HepG2 (cell line): ENCODE data around the gene GJC2. TPM values are rescaled to one million over a fixed set of nuclear protein-coding genes. Genes with fewer than 3 reads are reported as not detected.

Experiments used
- CBX1 ChIP-seq: IDR thresholded peaks from one replicate; pipeline ENCODE4 v1.6.1; 2016; ENCODE audit warnings: antibody characterized with exemption, low read depth
- CCDC6 ChIP-seq: sonication (generic); formaldehyde crosslinking; IDR thresholded peaks from 2 replicates; pipeline ENCODE4 v1.8.1; 2022; ENCODE audit warnings: mild to moderate bottlenecking, missing genetic modification reagents, moderate library complexity
- HMG20A ChIP-seq: IDR thresholded peaks from 2 replicates; pipeline ENCODE4 v1.6.1; 2016; ENCODE audit warnings: borderline replicate concordance
- KDM4B ChIP-seq: sonication (generic); formaldehyde crosslinking; IDR thresholded peaks from 2 replicates; pipeline ENCODE4 v1.4.0; 2020; ENCODE audit warnings: missing genetic modification reagents
- MEIS1 ChIP-seq: sonication (generic); formaldehyde crosslinking; IDR thresholded peaks from 2 replicates; pipeline ENCODE4 v1.9.0; 2021; ENCODE audit warnings: mild to moderate bottlenecking, missing genetic modification reagents, moderate library complexity, borderline replicate concordance
- MIER2 ChIP-seq: IDR thresholded peaks from 2 replicates; pipeline ENCODE4 v1.6.1; 2016; ENCODE audit warnings: missing biosample characterization, missing genetic modification reagents
- NCOA2 ChIP-seq: sonication (generic); formaldehyde crosslinking; IDR thresholded peaks from 2 replicates; pipeline ENCODE4 v1.8.0; 2022; ENCODE audit warnings: inconsistent platforms
- PAX8 ChIP-seq: sonication (generic); formaldehyde crosslinking; IDR thresholded peaks from 2 replicates; pipeline ENCODE4 v1.8.0; 2022; ENCODE audit warnings: mild to moderate bottlenecking, missing genetic modification reagents, borderline replicate concordance
- PHF21A ChIP-seq: sonication (generic); formaldehyde crosslinking; IDR thresholded peaks from 2 replicates; pipeline ENCODE4 v1.5.0; 2020; ENCODE audit warnings: mild to moderate bottlenecking, missing genetic modification reagents
- POLR2AphosphoS5 ChIP-seq: IDR thresholded peaks from 2 replicates; pipeline ENCODE4 v1.6.1; 2012; ENCODE audit warnings: low read depth, low read length
- SAFB2 ChIP-seq: sonication (generic); formaldehyde crosslinking; IDR thresholded peaks from 2 replicates; pipeline ENCODE4 v1.5.1; 2020; ENCODE audit warnings: missing genetic modification reagents, low read depth, mild to moderate bottlenecking, borderline replicate concordance
- SMAD3 ChIP-seq: sonication (generic); formaldehyde crosslinking; IDR thresholded peaks from 2 replicates; pipeline ENCODE4 v1.4.0; 2020; ENCODE audit warnings: missing genetic modification reagents
- SMARCC2 ChIP-seq: fragments of 450-650 bp; IDR thresholded peaks from 2 replicates; pipeline ENCODE4 v1.6.1; 2017; ENCODE audit warnings: antibody characterized with exemption, mild to moderate bottlenecking
- YEATS2 ChIP-seq: sonication (generic); formaldehyde crosslinking; IDR thresholded peaks from 2 replicates; pipeline ENCODE4 v1.4.0; 2020; ENCODE audit warnings: missing genetic modification reagents, borderline replicate concordance
- ZFP82 ChIP-seq: sonication (generic); formaldehyde crosslinking; IDR thresholded peaks from 2 replicates; pipeline ENCODE4 v1.5.1; 2020; ENCODE audit warnings: mild to moderate bottlenecking, missing genetic modification reagents, borderline replicate concordance
- ZMYM4 ChIP-seq: sonication (generic); formaldehyde crosslinking; IDR thresholded peaks from 2 replicates; pipeline ENCODE4 v1.8.1; 2023; ENCODE audit warnings: mild to moderate bottlenecking, missing genetic modification reagents
- ZNF136 ChIP-seq: sonication (generic); formaldehyde crosslinking; IDR thresholded peaks from 2 replicates; pipeline ENCODE4 v1.8.1; 2022; ENCODE audit warnings: low read depth, mild to moderate bottlenecking, moderate library complexity, missing genetic modification reagents
- ZNF143 ChIP-seq: sonication (generic); formaldehyde crosslinking; IDR thresholded peaks from 2 replicates; pipeline ENCODE4 v1.4.0; 2020; ENCODE audit warnings: missing genetic modification reagents
- ZNF205 ChIP-seq: IDR thresholded peaks from 2 replicates; pipeline ENCODE4 v1.6.1; 2018; ENCODE audit warnings: missing biosample characterization, missing genetic modification reagents
- ZNF367 ChIP-seq: sonication (generic); formaldehyde crosslinking; IDR thresholded peaks from 2 replicates; pipeline ENCODE4 v1.4.0; 2020; ENCODE audit warnings: missing genetic modification reagents, borderline replicate concordance
- ZNF501 ChIP-seq: sonication (generic); formaldehyde crosslinking; IDR thresholded peaks from 2 replicates; pipeline ENCODE4 v1.5.1; 2020; ENCODE audit warnings: mild to moderate bottlenecking, moderate library complexity, missing genetic modification reagents
- ZSCAN29 ChIP-seq: sonication (generic); formaldehyde crosslinking; conservative IDR thresholded peaks from 2 replicates; pipeline ENCODE4 v1.4.0; 2020; ENCODE audit warnings: mild to moderate bottlenecking, missing genetic modification reagents
- polyA plus RNA-seq, 8 experiments: library from polyadenylated mRNA; depleted of rRNA in 3 of 8; stranded (reverse) in 7 of 8; unstranded in 1 of 8; fragments of >200 nt; fragmentation: Illumina TruSeq in 4 of 8; extraction: Trizol in 4 of 8; gene quantifications; 2 replicates each; pipeline versions ENCODE4 v1.2.1 to v1.2.3, GENCODE V29; 2011 to 2016; ENCODE audit warnings: low read depth in 4 of 8, missing spikeins in 1 of 8, mixed read lengths in 1 of 8; ENCODE audit not compliant: insufficient read depth in 1 of 8
- total RNA-seq, 5 experiments: library from RNA; depleted of rRNA; stranded (reverse); fragments of >200 nt; fragmentation: Illumina TruSeq; extraction: Trizol; gene quantifications; 2 replicates each; pipeline ENCODE4 v1.2.3, GENCODE V29; 2016; ENCODE audit warnings: low read depth in 1 of 5
- TF ChIP-seq, protein P1 (sequence below): sonication (generic); formaldehyde crosslinking; IDR thresholded peaks from 2 replicates; pipeline ENCODE4 v1.4.0; 2020; ENCODE audit warnings: mild to moderate bottlenecking, missing genetic modification reagents, borderline replicate concordance
- TF ChIP-seq, protein P2 (sequence below): sonication (generic); formaldehyde crosslinking; conservative IDR thresholded peaks from 2 replicates; pipeline ENCODE4 v1.8.1; 2023; ENCODE audit warnings: missing genetic modification reagents
- TF ChIP-seq, protein P3 (sequence below): sonication (generic); formaldehyde crosslinking; IDR thresholded peaks from 2 replicates; pipeline ENCODE4 v1.8.1; 2023; ENCODE audit warnings: mild to moderate bottlenecking, moderate library complexity, missing genetic modification reagents

The GJC2 gene
- total and polyA plus RNA-seq, 2 of the 13 experiments (the other 11 are each of a cell fraction or from before 2014, with no cell fraction given) = 1.6 to 3.8 TPM

DNA sequence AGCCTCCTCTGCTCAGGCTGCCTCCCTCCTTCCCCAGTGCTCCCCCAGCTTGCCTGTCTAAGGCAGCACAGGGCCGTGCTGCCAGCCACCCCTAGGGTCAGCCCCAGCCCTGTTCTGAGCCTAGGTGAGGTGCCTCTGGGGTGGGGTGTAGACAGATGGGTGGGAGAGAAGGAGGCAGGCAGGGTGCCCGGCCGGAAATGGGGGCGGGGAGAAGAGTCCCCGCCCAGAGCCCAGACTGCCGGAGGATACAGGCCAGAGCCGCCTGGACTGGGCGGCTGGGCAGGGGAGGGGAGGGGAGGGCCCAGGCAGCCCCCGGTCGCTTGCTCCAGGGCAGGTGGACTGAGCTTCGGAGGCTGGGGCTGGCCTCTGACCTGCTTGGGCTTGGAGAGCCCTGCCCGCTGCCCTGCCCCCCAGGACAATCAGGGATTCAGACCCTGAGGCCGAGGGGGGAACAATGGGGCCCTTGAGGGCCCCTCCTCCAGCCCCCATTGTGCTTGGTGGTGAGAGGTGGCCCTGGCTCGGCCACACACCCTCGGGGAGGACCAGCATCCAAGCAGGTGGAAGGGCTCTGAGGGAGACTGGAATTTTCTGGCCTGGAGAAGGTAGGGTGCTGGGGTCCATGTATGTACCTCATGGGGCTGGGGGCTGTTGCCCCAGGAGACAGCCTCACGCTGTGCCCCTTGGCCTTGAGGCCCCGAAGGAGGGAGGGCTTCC, at the start of gene GJC2 (continued):
- TF ChIP-seq, protein P1, sequence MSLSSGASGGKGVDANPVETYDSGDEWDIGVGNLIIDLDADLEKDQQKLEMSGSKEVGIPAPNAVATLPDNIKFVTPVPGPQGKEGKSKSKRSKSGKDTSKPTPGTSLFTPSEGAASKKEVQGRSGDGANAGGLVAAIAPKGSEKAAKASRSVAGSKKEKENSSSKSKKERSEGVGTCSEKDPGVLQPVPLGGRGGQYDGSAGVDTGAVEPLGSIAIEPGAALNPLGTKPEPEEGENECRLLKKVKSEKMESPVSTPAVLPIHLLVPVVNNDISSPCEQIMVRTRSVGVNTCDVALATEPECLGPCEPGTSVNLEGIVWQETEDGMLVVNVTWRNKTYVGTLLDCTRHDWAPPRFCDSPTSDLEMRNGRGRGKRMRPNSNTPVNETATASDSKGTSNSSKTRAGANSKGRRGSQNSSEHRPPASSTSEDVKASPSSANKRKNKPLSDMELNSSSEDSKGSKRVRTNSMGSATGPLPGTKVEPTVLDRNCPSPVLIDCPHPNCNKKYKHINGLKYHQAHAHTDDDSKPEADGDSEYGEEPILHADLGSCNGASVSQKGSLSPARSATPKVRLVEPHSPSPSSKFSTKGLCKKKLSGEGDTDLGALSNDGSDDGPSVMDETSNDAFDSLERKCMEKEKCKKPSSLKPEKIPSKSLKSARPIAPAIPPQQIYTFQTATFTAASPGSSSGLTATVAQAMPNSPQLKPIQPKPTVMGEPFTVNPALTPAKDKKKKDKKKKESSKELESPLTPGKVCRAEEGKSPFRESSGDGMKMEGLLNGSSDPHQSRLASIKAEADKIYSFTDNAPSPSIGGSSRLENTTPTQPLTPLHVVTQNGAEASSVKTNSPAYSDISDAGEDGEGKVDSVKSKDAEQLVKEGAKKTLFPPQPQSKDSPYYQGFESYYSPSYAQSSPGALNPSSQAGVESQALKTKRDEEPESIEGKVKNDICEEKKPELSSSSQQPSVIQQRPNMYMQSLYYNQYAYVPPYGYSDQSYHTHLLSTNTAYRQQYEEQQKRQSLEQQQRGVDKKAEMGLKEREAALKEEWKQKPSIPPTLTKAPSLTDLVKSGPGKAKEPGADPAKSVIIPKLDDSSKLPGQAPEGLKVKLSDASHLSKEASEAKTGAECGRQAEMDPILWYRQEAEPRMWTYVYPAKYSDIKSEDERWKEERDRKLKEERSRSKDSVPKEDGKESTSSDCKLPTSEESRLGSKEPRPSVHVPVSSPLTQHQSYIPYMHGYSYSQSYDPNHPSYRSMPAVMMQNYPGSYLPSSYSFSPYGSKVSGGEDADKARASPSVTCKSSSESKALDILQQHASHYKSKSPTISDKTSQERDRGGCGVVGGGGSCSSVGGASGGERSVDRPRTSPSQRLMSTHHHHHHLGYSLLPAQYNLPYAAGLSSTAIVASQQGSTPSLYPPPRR (CRISPR knock-in tag) = no peak
- TF ChIP-seq PHF21A (CRISPR knock-in tag) = peak; percentile 79
- TF ChIP-seq SMARCC2 = no peak
- peak; percentile 37; the same call in 1 of the 2 replicates for TF ChIP-seq YEATS2 (CRISPR knock-in tag)
- no peak for TF ChIP-seq SMAD3
- TF ChIP-seq PAX8 (CRISPR knock-in tag) = no peak; the same call in 1 of the 2 replicates
- no peak for TF ChIP-seq HMG20A (CRISPR knock-in tag)
- TF ChIP-seq ZNF501 (CRISPR knock-in tag) = 0 out of 2 replicates have a peak, but pooled peaks have one; percentile 60
- no peak for TF ChIP-seq ZNF205 (CRISPR knock-in tag)
- no peak for TF ChIP-seq NCOA2
- peak; percentile 76; the same call in 1 of the 2 replicates for TF ChIP-seq ZFP82 (CRISPR knock-in tag)
- TF ChIP-seq SAFB2 (CRISPR knock-in tag) = no peak
- TF ChIP-seq, protein P2, sequence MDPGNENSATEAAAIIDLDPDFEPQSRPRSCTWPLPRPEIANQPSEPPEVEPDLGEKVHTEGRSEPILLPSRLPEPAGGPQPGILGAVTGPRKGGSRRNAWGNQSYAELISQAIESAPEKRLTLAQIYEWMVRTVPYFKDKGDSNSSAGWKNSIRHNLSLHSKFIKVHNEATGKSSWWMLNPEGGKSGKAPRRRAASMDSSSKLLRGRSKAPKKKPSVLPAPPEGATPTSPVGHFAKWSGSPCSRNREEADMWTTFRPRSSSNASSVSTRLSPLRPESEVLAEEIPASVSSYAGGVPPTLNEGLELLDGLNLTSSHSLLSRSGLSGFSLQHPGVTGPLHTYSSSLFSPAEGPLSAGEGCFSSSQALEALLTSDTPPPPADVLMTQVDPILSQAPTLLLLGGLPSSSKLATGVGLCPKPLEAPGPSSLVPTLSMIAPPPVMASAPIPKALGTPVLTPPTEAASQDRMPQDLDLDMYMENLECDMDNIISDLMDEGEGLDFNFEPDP = no peak
- TF ChIP-seq, protein P3, sequence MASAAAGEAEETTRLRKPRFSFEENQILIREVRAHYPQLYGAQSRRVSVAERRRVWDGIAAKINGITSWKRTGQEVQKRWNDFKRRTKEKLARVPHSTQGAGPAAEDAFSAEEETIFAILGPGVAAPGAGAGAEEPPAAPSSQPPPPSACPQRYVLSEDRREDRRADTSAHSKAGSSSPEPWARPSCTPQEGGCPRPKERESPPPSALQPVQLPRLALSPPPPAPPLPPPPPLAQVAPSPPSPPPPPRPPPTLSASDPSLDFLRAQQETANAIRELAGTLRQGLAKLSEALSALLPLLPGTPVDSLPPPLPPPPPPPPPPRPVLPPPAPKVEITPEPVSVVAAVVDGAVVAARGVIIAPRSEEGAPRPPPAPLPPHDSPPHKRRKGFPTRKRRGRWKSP = 0 out of 2 replicates have a peak, but pooled peaks have one; percentile 67
- TF ChIP-seq ZNF136 (CRISPR knock-in tag) = peak; percentile 58; the same call in 1 of the 2 replicates
- peak; percentile 32; the same call in 1 of the 2 replicates for TF ChIP-seq POLR2AphosphoS5
- no peak for TF ChIP-seq ZNF143 (CRISPR knock-in tag)
- TF ChIP-seq MIER2 = no peak
- TF ChIP-seq KDM4B (CRISPR knock-in tag) = no peak
- no peak for TF ChIP-seq ZNF367
- no peak for TF ChIP-seq ZSCAN29 (CRISPR knock-in tag)
- TF ChIP-seq CBX1 = no peak
- peak; percentile 1; the same call in 1 of the 2 replicates for TF ChIP-seq ZMYM4 (CRISPR knock-in tag)
- TF ChIP-seq CCDC6 = peak; percentile 66; the same call in 1 of the 2 replicates
- no peak for TF ChIP-seq MEIS1
